ENCODE measurements around the gene DDB1. TPM values are rescaled to one million over a fixed set of nuclear protein-coding genes. Genes with fewer than 3 reads are reported as not detected.

The DDB1 gene
- total RNA-seq, 2 experiments from 2014 or later: 222 to 223 TPM

GRCh38 chr11:61273178-61274078 lies 59.5 kb downstream of the DDB1 start:
- DNase-seq: no peak
- intact Hi-C loops (cut with micrococcal nuclease): no loop called here
- Mint-ChIP-seq H3K27ac (no peak overlapping the region), H3K4me3 (no peak overlapping the region), H3K4me1 (ENCODE audit: low read depth) (peaks cover 6% of the 10 kb centered on the region), H3K27me3 (peaks cover 2% of the 10 kb centered on the region), H3K36me3 (no peaks in the 10 kb centered on the region), H3K9me3 (no peaks in the 10 kb centered on the region)
- ChIA-PET POLR2A (no interaction called here), CTCF (interaction anchor here (0.9 kb wide), 1 partner anchor 112 kb away, joined by 3 read pairs; no protein-coding TSS in a partner anchor)

GRCh38 chr11:61272731-61273130 lies 60.2 kb downstream of the DDB1 start:
- H3K27ac Mint-ChIP-seq: no peak overlapping the region
- no peaks in the 10 kb centered on the region for H3K36me3 Mint-ChIP-seq
- H3K9me3 Mint-ChIP-seq: no peaks in the 10 kb centered on the region
- POLR2A ChIA-PET: no interaction called here
- CTCF ChIA-PET: interaction anchor here (0.9 kb wide), 1 partner anchor 113 kb away, joined by 3 read pairs; no protein-coding TSS in a partner anchor
- no peak overlapping the region for H3K4me3 Mint-ChIP-seq
- peaks cover 2% of the 10 kb centered on the region for H3K27me3 Mint-ChIP-seq
- DNase-seq: no peak
- peaks cover 6% of the 10 kb centered on the region for H3K4me1 Mint-ChIP-seq (ENCODE audit: low read depth)
- intact Hi-C loops (cut with micrococcal nuclease): no loop called here

- no peak overlapping the region for H3K27ac Mint-ChIP-seq
- POLR2A ChIA-PET: interaction anchor here (0.6 to 0.7 kb wide), 2 partner anchors 107 to 115 kb away, joined by 3 read pairs; no protein-coding TSS in a partner anchor
- no peak overlapping the region for H3K4me3 Mint-ChIP-seq
- H3K36me3 Mint-ChIP-seq: no peaks in the 10 kb centered on the region
- DNase-seq: no peak
- CTCF ChIA-PET: interaction anchor here (0.6 to 1.6 kb wide), 5 partner anchors 24 to 443 kb away, joined by 3 to 6 read pairs (median 4); no protein-coding TSS in a partner anchor
- intact Hi-C loops (cut with micrococcal nuclease): no loop called here
- peaks cover 2% of the 10 kb centered on the region for H3K27me3 Mint-ChIP-seq
- no peaks in the 10 kb centered on the region for H3K9me3 Mint-ChIP-seq
- H3K4me1 Mint-ChIP-seq (ENCODE audit: low read depth): peaks cover 6% of the 10 kb centered on the region
Observed at GRCh38 chr11:61270354-61271076, 62.4 kb downstream of the DDB1 start.

- H3K36me3 Mint-ChIP-seq: no peaks in the 10 kb centered on the region
Observed at GRCh38 chr11:61268588-61269250, 64.2 kb downstream of the DDB1 start.

GRCh38 chr11:61267437-61267841 lies 65.5 kb downstream of the DDB1 start:
- Mint-ChIP-seq H3K9me3 (no peaks in the 10 kb centered on the region), H3K27me3 (peaks cover 2% of the 10 kb centered on the region), H3K4me1 (ENCODE audit: low read depth) (peaks cover 6% of the 10 kb centered on the region), H3K4me3 (no peak overlapping the region), H3K36me3 (no peaks in the 10 kb centered on the region), H3K27ac (no peak overlapping the region)
- DNase-seq: no peak
- intact Hi-C loops (cut with micrococcal nuclease): no loop called here
- ChIA-PET CTCF (interaction anchor here (1.0 kb wide), 1 partner anchor 12 kb away, joined by 3 read pairs; no protein-coding TSS in a partner anchor), POLR2A (no interaction called here)

More at GRCh38 chr11:61268588-61269250, 64.2 kb downstream of the DDB1 start:
- peaks cover 6% of the 10 kb centered on the region for H3K4me1 Mint-ChIP-seq (ENCODE audit: low read depth)
- peaks cover 2% of the 10 kb centered on the region for H3K27me3 Mint-ChIP-seq
- ChIA-PET POLR2A (interaction anchor here (0.9 kb wide), 1 partner anchor 25 kb away, joined by 3 read pairs; no protein-coding TSS in a partner anchor), CTCF (no interaction called here)
- no peaks in the 10 kb centered on the region for H3K9me3 Mint-ChIP-seq
- intact Hi-C loops (cut with micrococcal nuclease): no loop called here
- DNase-seq: no peak
- no peak overlapping the region for H3K27ac Mint-ChIP-seq
- no peak overlapping the region for H3K4me3 Mint-ChIP-seq

GRCh38 chr11:61266602-61267001 lies 66.3 kb downstream of the DDB1 start:
- intact Hi-C loops (cut with micrococcal nuclease): no loop called here
- Mint-ChIP-seq H3K4me1 (ENCODE audit: low read depth) (peaks cover 6% of the 10 kb centered on the region), H3K27me3 (peaks cover 2% of the 10 kb centered on the region), H3K27ac (no peak overlapping the region), H3K4me3 (no peak overlapping the region), H3K9me3 (no peaks in the 10 kb centered on the region), H3K36me3 (no peaks in the 10 kb centered on the region)
- ChIA-PET CTCF (no interaction called here), POLR2A (no interaction called here)
- no peak for DNase-seq

- Mint-ChIP-seq H3K9me3 (no peaks in the 10 kb centered on the region), H3K27ac (no peak overlapping the region), H3K4me3 (no peak overlapping the region), H3K27me3 (peaks cover 4% of the 10 kb centered on the region), H3K36me3 (no peaks in the 10 kb centered on the region), H3K4me1 (ENCODE audit: low read depth) (peaks cover 2% of the 10 kb centered on the region)
- ChIA-PET POLR2A (no interaction called here), CTCF (no interaction called here)
- intact Hi-C loops (cut with micrococcal nuclease): no loop called here
- DNase-seq: no peak
Observed at GRCh38 chr11:61265357-61265756, 67.5 kb downstream of the DDB1 start.

GRCh38 chr11:61264795-61265194 lies 68.1 kb downstream of the DDB1 start:
- no peak for DNase-seq
- intact Hi-C loops (cut with micrococcal nuclease): no loop called here
- no peaks in the 10 kb centered on the region for H3K36me3 Mint-ChIP-seq
- peaks cover 4% of the 10 kb centered on the region for H3K27me3 Mint-ChIP-seq
- H3K4me1 Mint-ChIP-seq (ENCODE audit: low read depth): no peaks in the 10 kb centered on the region
- ChIA-PET POLR2A (no interaction called here), CTCF (interaction anchor here (0.9 kb wide), 1 partner anchor 12 kb away, joined by 4 read pairs; no protein-coding TSS in a partner anchor)
- no peaks in the 10 kb centered on the region for H3K9me3 Mint-ChIP-seq
- H3K4me3 Mint-ChIP-seq: no peak overlapping the region
- no peak overlapping the region for H3K27ac Mint-ChIP-seq

- no peak overlapping the region for H3K4me3 Mint-ChIP-seq
- no peak overlapping the region for H3K27ac Mint-ChIP-seq
- intact Hi-C loops (cut with micrococcal nuclease): no loop called here
- peaks cover 4% of the 10 kb centered on the region for H3K27me3 Mint-ChIP-seq
- ChIA-PET POLR2A (no interaction called here), CTCF (interaction anchor here (0.9 kb wide), 1 partner anchor 11 kb away, joined by 4 read pairs; no protein-coding TSS in a partner anchor)
- H3K4me1 Mint-ChIP-seq (ENCODE audit: low read depth): no peaks in the 10 kb centered on the region
- H3K36me3 Mint-ChIP-seq: no peaks in the 10 kb centered on the region
- H3K9me3 Mint-ChIP-seq: no peaks in the 10 kb centered on the region
- DNase-seq: no peak
Observed at GRCh38 chr11:61264371-61264770, 68.5 kb downstream of the DDB1 start.

GRCh38 chr11:61259363-61259762 lies 73.5 kb downstream of the DDB1 start:
- Mint-ChIP-seq H3K27me3 (peaks cover 2% of the 10 kb centered on the region), H3K27ac (no peak overlapping the region), H3K4me1 (ENCODE audit: low read depth) (no peaks in the 10 kb centered on the region), H3K4me3 (no peak overlapping the region), H3K9me3 (no peaks in the 10 kb centered on the region), H3K36me3 (no peaks in the 10 kb centered on the region)
- DNase-seq: no peak
- ChIA-PET POLR2A (no interaction called here), CTCF (interaction anchor here (1.2 kb wide), 1 partner anchor 126 kb away, joined by 3 read pairs; no protein-coding TSS in a partner anchor)
- intact Hi-C loops (cut with micrococcal nuclease): no loop called here

GRCh38 chr11:61258546-61258945 lies 74.4 kb downstream of the DDB1 start:
- Mint-ChIP-seq H3K4me3 (no peak overlapping the region), H3K9me3 (no peaks in the 10 kb centered on the region), H3K36me3 (no peaks in the 10 kb centered on the region), H3K27me3 (peaks cover 2% of the 10 kb centered on the region), H3K4me1 (ENCODE audit: low read depth) (no peaks in the 10 kb centered on the region), H3K27ac (no peak overlapping the region)
- ChIA-PET POLR2A (no interaction called here), CTCF (interaction anchor here (1.2 kb wide), 1 partner anchor 127 kb away, joined by 3 read pairs; no protein-coding TSS in a partner anchor)
- intact Hi-C loops (cut with micrococcal nuclease): no loop called here
- DNase-seq: no peak

Data from activated CD4-positive, alpha-beta memory T cell treated with anti-CD3 and anti-CD28 coated beads for 36 hours (primary cell).